ENCODE measurements around the gene RASSF6. TPM values are rescaled to one million over a fixed set of nuclear protein-coding genes. Genes with fewer than 3 reads are reported as not detected.

RASSF6 gene
- total RNA-seq, 2 experiments from 2014 or later: 48.3 to 62.2 TPM

- BruUV-seq (replicated peaks): no TSS peak
- Histone ChIP-seq H3K9me3 (ENCODE audit: low read length) (no peaks in the 10 kb centered on the region), H3K4me3 (ENCODE audit: low read depth, low read length, poor library complexity, severe bottlenecking) (no peak overlapping the region), H3K4me1 (ENCODE audit: insufficient read depth, low read length, poor library complexity, severe bottlenecking) (peaks cover 5% of the 10 kb centered on the region), H3K4me2 (ENCODE audit: low read length) (no peak overlapping the region), H4K20me1 (ENCODE audit: insufficient read depth, low read length) (no peaks in the 10 kb centered on the region), H3K27ac (ENCODE audit: low read depth, low read length, poor library complexity, severe bottlenecking) (no peak overlapping the region), H3K36me3 (ENCODE audit: insufficient read depth, low read length) (no peaks in the 10 kb centered on the region), H3K9me2 (ENCODE audit: insufficient read depth, low read length) (no peaks in the 10 kb centered on the region), H2AFZ (ENCODE audit: low read length) (no peak overlapping the region), H3K79me2 (ENCODE audit: insufficient read depth, low read depth, low read length) (no peaks in the 10 kb centered on the region)
- intact Hi-C loops (cut with micrococcal nuclease; ENCODE audit: unreplicated experiment): no loop called here
- ChIA-PET CTCF (ENCODE audit: unreplicated experiment) (no interaction called here), POLR2A (interaction anchor here (1.4 kb wide), 1 partner anchor 10 kb away, joined by 3 read pairs; no protein-coding TSS in a partner anchor)
- TF ChIP-seq EZH2phosphoT487 (IDR thresholded peaks at IDR 0.05; ENCODE audit: borderline replicate concordance, low read depth, low read length) (no peak), CTCF (conservative IDR thresholded peaks at IDR 0.05; ENCODE audit: low read length) (peak; percentile 52)
- no peak for DNase-seq (ENCODE audit: low spot score)
These were observed 97.1 kb downstream of the RASSF6 start for GRCh38 chr4:73523126-73523525.

Small RNAs within 50 kb of the gene (small RNA-seq; reads per million reads assigned to genes)
- not detected for gene AC074250.1

Other genes with a start within 250 kb of the RASSF6 start
- not detected in 2 replicates for gene ALB, start 216.1 kb downstream of the RASSF6 start, total RNA-seq (2014; rRNA removed; shearing (Covaris generic))
- gene ALB, start 216.1 kb downstream of the RASSF6 start, total RNA-seq (2022): not detected in 2 replicates
- not detected in 2 replicates for gene AFP, start 184.2 kb downstream of the RASSF6 start, total RNA-seq (2014; rRNA removed; shearing (Covaris generic))
- gene AFP, start 184.2 kb downstream of the RASSF6 start, total RNA-seq (2022): not detected in 2 replicates
- not detected in 2 replicates for gene AFM, start 138.7 kb downstream of the RASSF6 start, total RNA-seq (2014; rRNA removed; shearing (Covaris generic))
- not detected in 2 replicates for gene AFM, start 138.7 kb downstream of the RASSF6 start, total RNA-seq (2022)
- not detected in 2 replicates for gene CXCL8, start 120.1 kb upstream of the RASSF6 start, total RNA-seq (2014; rRNA removed; shearing (Covaris generic))
- not detected in 2 replicates for gene CXCL8, start 120.1 kb upstream of the RASSF6 start, total RNA-seq (2022)
- not detected in 2 replicates for gene CXCL6, start 216.2 kb upstream of the RASSF6 start, total RNA-seq (2014; rRNA removed; shearing (Covaris generic))
- gene CXCL6, start 216.2 kb upstream of the RASSF6 start, total RNA-seq (2022): not detected in 2 replicates
- not detected in 2 replicates for gene PF4V1, start 232.9 kb upstream of the RASSF6 start, total RNA-seq (2014; rRNA removed; shearing (Covaris generic))
- gene PF4V1, start 232.9 kb upstream of the RASSF6 start, total RNA-seq (2022): not detected in 2 replicates
- not detected in 2 replicates for gene CXCL1, start 249.0 kb upstream of the RASSF6 start, total RNA-seq (2014; rRNA removed; shearing (Covaris generic))
- gene CXCL1, start 249.0 kb upstream of the RASSF6 start, total RNA-seq (2022): not detected in 2 replicates